ENCODE results near the gene CHGA. TPM values are rescaled to one million over a fixed set of nuclear protein-coding genes. Genes with fewer than 3 reads are reported as not detected.

CHGA gene
- total and polyA plus RNA-seq, 12 donors, result 0.54 to 3,883 (median 760) TPM; not detected in 1

- Histone ChIP-seq H3K4me1 (replicated peaks in 1 of 2) (no peaks in the 10 kb centered on the region), H3K27me3 (no peaks in the 10 kb centered on the region), H3K27ac (no peak overlapping the region), H3K36me3 (replicated peaks in 1 of 2) (no peaks in the 10 kb centered on the region), H3K4me3 (no peak overlapping the region), H3K9me3 (replicated peaks in 1 of 3) (no peaks in the 10 kb centered on the region)
- TF ChIP-seq POLR2A (IDR thresholded peaks at IDR 0.05) (no peak), CTCF (IDR thresholded peaks at IDR 0.05) (no peak)
- DNase-seq, result no peak
- intact Hi-C loops (cut with DNase I), result no loop called here
- 87 to 90% (median 89%) methylated on average over 12 of the region's 12 CpGs for WGBS, 4 donors
Observed at GRCh38 chr14:92939699-92940098, 16.7 kb downstream of the CHGA start.

- intact Hi-C loops (cut with DNase I), result no loop called here
- TF ChIP-seq POLR2A (IDR thresholded peaks at IDR 0.05) (no peak), CTCF (IDR thresholded peaks at IDR 0.05) (no peak)
- no peaks in the 10 kb centered on the region for H3K9me3 ChIP-seq (replicated peaks in 1 of 3)
- H3K36me3 ChIP-seq (replicated peaks in 1 of 2), result peaks cover 0 to under 1% of the 10 kb centered on the region in 2 donors
- no peaks in the 10 kb centered on the region for H3K4me1 ChIP-seq (replicated peaks in 1 of 2)
- no peak overlapping the region for H3K4me3 ChIP-seq
- DNase-seq, result no peak
- H3K27ac ChIP-seq, result no peak overlapping the region
- H3K27me3 ChIP-seq, result no peaks in the 10 kb centered on the region
- WGBS, 4 donors, result 89 to 98% (median 96%) methylated on average over 8 to 11 of the region's 11 CpGs
Observed at GRCh38 chr14:92940543-92940942, 17.6 kb downstream of the CHGA start.

GRCh38 chr14:92941531-92941930, 18.6 kb downstream of the CHGA start:
- H3K4me1 ChIP-seq (replicated peaks in 1 of 2), result no peaks in the 10 kb centered on the region
- no peaks in the 10 kb centered on the region for H3K27me3 ChIP-seq
- H3K4me3 ChIP-seq, result no peak overlapping the region
- WGBS, 4 donors, result 91 to 99% (median 94%) methylated on average over 5 to 30 of the region's 30 CpGs
- intact Hi-C loops (cut with DNase I), result no loop called here
- no peaks in the 10 kb centered on the region for H3K9me3 ChIP-seq (replicated peaks in 1 of 3)
- no peak overlapping the region for H3K27ac ChIP-seq
- DNase-seq, result no peak
- peaks cover 0 to 8% of the 10 kb centered on the region in 2 donors for H3K36me3 ChIP-seq (replicated peaks in 1 of 2)
- TF ChIP-seq POLR2A (IDR thresholded peaks at IDR 0.05) (no peak), CTCF (IDR thresholded peaks at IDR 0.05) (no peak)

- Histone ChIP-seq H3K4me1 (replicated peaks in 1 of 2) (no peaks in the 10 kb centered on the region), H3K9me3 (replicated peaks in 1 of 3) (no peaks in the 10 kb centered on the region), H3K4me3 (no peak overlapping the region), H3K36me3 (replicated peaks in 1 of 2) (peaks cover 0 to 8% of the 10 kb centered on the region in 2 donors), H3K27ac (no peak overlapping the region), H3K27me3 (no peaks in the 10 kb centered on the region)
- intact Hi-C loops (cut with DNase I), result no loop called here
- DNase-seq, result no peak
- 85 to 96% (median 93%) methylated on average over 5 of the region's 5 CpGs for WGBS, 4 donors
- TF ChIP-seq POLR2A (IDR thresholded peaks at IDR 0.05) (no peak), CTCF (IDR thresholded peaks at IDR 0.05) (no peak)
Observed at GRCh38 chr14:92942136-92942535, 19.2 kb downstream of the CHGA start.
